ENCODE results near the gene TAF1D.
"Not testable (repeated sequence)": the region's sequence is repeated elsewhere in the genome, so short reads cannot be mapped to it uniquely, and the experiment has no call there.

Gene TAF1D

DNA sequence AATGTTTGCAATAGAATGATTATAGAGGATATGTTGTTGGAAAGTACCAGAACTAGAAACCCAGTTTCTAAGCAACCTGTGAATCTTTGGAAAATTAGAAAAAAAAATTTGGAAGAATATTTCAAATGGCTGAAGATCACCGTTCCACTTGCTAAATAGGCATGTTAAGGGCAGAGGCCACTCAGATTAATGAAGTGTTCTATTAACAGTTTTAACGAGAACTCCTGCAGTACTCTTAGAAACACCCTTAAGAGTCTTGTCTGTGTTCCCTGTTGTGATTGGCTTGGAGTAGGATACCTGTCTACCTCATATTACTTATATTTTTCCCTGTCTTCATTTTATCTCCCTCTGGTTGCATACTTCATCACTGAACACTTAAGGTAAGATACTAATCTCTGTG lies 4.8 kb upstream of the TAF1D start:
- DNase-seq = no peak

DNA sequence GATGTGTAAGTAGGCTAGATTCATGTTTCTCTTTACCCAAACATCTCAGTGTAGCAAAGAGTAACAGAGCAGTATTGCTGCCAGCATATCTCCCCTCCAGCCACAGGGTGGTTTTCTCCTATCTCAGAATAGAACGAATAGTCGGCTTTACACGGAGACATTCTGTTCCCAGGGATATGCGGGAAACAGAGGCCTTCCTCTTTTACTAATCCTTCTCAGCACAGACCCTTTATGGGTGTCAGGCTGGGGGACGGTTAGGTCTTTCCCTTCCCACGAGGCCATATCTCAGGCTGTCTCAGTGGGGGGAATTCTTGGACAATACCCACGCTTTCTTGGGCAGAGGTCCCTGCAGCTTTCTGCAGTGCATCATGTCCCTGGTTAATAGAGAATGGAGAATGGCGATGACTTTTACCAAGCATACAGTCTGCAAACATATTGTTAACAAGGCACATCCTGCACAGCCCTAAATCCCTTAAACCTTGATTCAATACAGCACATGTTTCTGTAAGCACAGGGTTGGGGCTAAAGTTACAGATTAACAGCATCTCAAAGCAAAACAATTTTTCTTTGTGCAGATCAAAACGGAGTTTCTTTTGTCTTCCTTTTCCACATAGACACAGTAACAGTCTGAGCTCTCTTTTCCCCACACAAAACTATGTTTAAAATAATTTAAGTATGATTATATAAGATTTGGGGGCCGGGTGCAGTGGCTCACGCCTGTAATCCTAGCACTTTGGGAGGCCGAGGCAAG lies 3.9 kb upstream of the TAF1D start:
- DNase-seq = not testable (repeated sequence)

DNA sequence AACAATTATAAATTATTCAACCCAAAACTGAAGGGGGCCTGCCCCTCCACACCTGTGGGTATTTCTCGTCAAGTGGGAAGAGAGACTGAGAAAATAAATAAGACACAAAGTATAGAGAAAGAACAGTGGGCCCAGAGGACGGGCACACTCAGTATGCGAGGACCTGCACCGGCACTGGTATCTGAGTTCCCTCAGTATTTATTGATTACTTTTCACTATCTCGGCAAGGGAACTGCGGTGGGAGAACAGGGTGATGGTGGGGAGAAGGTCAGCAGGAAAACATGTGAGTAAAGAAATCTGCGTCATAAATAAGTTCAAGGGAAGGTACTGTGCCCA lies 3.3 kb upstream of the TAF1D start:
- DNase-seq = no peak

DNA sequence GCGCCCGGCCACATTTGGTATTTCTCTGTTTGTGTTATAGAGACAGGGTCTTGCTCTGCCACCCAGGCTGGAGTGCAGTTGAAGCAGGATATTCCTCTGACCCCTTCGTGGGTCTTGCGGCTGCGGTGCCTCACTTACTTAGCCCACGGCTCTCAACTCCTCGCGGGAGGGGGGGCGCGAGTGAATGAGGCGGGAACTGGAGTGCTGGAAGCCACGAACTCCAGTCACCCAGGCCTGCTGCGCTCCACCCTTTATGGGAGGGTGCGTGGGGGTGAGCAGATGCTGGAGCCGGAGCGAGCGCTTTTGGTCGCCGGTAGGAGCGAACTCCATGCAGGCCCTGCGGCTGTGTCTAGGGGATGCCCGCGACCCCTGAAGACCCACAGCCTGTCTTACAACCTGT lies 2.0 kb upstream of the TAF1D start:
- no peak for DNase-seq

DNA sequence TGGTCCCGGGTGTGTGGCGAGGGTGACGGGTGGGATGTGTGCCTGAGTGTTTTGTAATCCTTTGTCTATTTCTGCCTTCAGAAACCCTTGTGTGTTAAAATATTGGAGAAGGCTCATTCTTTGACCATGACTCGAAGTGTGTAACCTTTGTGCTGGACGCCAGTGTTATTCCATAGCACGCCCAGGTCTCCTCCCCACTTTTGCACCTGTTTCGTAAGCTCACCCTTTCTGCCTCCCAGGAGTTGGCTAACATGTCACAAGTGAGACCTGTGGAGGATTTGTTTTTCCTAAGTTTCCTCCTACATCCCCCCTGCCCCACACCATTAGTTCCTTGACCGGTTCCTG lies 559 bp upstream of the TAF1D start:
- DNase-seq = no peak

DNA sequence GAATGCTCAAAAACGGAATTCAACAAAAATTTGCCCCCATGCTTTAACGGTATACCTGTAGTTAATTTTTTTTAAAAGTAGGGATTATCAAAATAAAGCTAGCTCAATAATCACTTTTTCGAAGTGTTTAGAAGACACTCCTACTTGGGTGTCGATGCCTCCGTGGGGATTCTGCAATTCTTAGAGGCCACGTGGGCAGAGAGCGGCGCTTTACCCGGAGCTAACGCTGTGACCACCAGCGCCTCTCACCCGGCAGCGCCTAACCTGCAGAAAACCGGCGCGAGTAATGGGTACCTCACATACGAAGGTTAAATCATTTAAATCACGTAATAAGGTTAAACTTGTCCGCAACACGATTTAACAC lies 583 bp downstream of the TAF1D start:
- DNase-seq = no peak

DNA sequence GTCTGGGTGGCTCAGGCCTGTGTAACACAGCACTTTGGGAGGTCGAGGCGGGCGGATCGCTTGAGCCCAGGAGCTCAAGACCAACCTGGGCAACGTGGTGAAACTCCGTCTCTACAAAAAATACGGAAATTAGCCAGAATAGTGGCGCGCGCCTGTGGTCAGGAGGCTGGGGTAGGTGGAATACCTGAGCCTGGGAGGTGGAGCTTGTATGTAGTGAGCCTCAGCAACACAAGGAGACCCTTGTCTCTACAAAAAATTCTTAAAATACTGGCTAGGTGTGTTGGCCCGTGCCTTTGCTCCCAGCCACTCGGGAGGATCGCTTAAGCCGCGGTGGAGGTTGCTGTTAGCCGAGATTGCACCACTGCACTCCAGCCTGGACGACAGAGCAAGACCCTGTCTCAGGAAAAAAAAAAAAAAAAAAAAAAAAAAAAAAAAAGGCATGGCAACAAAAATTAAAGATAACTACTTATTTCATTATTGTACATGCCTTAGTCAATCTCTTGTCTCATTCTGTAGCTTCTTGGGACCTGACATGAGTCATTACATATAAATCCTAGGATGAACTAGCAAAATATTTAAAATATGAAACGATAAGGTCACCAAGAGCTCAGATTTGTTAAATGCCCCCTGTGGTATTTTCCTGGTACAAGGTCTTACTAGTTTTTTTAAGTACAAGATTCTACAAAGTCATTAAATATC lies 1.1 kb downstream of the TAF1D start:
- DNase-seq = no peak

DNA sequence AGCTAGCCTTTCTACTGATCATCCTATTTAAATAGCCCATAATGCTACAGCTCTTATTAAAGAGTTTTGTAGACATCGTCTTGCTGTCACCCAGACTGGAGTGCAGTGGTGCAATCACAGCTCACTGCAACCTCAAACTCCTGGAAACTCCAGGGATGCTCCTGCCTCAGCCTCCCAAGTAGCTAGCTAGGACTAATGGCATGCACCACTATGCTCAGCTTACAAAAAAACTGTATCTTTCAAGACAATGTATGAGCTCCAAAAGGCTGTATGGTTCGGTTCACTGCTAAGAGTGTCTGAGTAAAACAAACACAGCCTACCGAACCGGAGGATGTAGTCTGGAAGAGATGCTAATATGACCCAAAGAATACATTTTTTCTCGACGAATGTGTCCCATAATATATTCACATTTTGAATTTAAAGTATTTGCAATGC lies 2.6 kb downstream of the TAF1D start:
- DNase-seq = no peak

DNA sequence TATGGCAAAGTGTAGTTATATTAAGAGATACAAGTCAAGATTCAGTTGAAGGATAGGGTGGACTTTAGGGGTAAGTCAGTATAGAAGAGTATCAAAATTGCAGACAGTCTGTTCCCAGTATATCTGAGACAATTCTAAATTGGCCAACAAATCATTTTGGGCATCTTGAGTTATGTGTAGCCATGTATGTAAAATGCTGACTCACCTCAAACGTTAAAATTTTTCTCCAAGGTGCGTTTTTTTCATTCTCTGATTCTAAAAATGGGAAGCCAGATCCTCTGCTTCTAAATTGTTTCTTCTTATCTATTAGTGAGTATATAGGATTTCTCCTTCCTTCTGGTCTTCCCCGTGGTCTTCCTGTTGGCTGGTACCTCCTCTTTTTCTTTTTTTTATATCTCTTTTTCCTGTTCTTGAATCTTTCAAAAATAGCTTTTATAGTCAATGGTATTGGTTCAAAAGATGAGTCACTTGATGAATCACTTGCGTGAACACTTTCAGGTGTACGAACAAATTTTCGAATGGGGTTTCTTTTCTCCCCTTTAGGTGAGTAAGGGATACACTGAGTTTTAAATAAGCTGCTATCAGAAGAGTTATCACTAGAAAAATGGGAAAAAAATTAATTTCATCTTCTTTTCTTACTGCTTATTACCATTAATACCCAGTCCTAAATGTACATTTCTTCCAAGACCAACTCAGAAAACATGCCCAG lies 3.2 kb downstream of the TAF1D start:
- no peak for DNase-seq

DNA sequence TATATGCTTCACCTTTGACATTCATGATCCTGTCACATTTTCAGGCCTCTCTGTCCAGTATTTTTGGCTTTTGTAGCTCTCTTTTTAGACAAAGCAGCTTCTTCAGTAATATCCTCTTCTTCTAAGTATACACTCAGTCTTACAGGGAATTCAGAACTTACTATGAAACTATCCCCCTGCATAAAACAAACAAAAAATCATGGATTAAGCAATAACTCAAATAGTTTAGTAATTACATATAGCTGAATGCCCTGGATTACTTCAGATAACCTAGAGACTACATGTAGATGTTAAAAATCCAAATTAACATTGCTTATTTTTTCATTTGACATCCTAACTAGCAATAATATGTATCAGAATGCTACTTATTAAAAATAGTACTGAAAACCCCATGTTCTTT lies 5.2 kb downstream of the TAF1D start:
- no peak for DNase-seq

DNA sequence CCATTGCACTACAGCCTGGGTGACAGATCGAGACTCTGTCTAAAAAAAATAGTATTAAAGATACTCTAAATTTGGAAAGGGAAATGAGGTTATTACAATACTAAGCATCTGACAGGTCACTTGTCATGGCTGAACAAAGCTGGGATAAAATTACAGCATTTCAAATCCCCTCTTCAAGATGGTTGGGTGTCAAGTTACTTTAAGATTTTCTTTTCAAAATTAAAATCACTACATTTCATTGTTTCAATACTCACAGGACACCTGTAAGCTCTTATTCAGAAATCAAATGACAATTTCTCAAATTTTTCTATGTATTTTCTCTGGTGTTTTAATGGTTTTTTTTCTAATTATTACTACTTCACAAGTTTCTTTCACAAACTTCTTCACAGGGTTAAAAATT lies 5.7 kb downstream of the TAF1D start:
- no peak for DNase-seq

DNA sequence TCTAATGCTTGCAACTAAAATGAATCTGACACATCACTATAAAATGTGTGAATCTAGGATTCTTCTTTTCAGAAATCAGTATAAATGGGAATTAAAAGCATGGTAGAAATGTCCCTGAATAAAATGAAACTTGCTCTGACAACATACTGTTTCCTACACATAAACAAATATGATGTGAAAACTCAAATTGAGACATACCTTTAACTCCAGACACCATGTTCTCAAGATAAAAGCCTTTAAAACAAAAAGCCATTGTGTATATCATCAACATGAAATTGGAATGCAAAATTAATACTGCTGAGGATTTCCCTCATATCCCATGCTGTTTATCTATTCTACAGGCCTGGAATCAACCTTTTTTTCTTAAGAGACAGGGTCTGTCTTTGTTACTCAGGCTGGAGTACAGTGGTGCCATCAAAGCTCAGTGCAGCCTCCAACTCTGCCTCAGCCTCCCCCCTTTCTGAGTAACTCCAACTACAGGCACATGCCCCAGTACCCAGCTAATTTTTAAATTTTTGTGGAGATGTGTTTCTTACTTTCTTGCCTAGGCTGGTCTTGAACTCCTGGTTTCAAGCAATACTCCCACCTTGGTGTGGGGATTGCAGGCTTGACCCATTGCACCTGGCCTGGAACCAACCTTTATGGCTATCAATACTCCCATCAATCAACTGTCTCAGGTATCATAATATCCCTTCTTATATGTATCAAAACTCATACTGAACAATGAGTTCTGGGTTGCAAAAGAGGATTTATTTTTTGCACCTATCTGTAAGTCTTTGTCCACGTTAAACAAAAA lies 6.7 kb downstream of the TAF1D start:
- DNase-seq = no peak

DNA sequence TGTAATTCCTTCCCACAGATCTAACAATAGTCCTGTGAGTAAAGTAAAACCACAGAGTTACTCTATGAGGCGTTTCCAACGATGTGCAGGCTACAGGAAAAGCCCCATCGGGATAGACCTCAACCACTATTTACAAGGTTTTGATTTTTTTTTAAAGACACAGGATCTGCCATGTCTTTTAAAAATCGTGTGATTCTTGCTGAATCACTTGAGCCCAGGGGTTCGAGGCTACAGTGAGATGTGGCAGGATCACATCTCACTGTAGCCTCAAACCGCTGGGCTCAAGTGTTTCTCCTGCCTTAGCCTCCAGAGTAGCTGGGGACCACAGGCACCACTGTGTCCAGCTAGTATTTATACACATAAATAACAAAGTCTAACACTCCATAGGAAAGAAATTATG lies 7.8 kb downstream of the TAF1D start:
- no peak for DNase-seq

DNA sequence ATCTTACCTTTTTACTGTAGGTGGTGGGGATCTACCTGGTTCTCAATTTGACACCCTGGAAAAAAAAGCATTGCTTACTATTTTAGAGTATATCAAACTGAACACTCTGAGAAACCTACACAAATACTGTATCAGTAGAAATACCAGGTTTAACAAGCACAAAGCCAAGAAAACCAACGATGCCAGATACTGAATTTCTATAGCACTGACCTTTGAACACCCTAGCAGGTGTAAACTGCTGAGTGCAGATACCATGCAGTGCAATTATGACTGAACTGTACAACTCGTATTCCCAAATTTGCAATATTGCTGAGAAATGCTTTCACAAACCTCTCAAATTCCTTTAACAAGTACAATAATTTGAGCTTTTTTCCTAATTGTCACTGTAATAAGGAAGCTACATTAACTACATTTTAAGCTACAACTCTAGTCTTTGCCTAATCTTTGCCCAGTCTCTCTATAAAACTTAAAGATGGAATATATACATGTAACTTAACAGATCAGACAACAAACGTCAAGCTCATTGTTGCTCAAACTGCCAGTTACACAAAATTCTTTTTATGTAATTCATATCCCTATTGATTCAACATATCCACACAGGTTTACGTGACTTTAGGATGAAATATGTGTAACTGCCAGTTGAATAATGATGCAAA lies 8.9 kb downstream of the TAF1D start:
- DNase-seq = no peak

DNA sequence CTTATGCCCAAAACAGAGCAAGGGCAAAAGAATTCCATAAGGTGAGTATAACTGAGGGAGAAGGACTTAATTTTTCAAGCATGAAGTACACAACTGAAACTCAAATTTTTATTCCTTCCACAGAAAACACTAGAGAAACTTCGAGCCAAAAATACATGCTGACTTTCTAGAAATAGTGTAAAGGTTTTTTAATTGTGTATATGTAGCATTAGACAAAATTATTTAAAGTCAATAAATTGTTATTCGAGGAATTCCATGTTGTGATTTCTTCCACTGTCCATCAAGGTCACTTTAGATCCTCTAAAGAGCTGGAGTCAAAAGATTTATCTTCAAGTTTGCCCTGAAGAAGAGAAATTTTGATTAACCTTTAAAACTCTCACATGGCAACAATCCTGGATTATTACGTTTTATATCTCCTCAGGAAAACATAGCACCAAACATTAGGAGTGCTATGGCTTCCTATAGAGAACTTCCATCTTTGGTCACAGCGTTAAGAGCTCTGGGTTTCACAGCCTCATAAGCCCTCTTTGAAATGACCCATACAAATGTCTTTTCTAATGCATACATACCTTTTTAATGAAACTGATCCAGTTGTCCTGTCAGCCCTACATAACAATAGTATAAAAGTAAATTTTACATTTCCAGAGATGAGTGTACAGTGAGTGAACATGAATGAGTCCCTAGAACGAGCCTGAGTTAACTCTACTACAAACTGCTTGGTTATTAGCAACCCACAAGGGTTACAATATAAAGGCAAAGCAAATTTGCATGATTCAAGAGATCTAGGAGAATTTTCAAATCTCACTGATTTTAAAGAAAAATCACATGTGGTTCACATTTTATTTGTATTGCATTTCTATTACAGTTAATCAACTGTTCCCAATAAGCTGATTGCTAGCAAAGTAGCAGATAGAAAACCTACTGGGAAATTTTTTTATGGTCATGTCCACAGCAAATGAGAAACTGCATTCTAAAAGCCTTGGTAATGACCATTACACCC lies 10.9 kb downstream of the TAF1D start:
- DNase-seq = no peak

DNA sequence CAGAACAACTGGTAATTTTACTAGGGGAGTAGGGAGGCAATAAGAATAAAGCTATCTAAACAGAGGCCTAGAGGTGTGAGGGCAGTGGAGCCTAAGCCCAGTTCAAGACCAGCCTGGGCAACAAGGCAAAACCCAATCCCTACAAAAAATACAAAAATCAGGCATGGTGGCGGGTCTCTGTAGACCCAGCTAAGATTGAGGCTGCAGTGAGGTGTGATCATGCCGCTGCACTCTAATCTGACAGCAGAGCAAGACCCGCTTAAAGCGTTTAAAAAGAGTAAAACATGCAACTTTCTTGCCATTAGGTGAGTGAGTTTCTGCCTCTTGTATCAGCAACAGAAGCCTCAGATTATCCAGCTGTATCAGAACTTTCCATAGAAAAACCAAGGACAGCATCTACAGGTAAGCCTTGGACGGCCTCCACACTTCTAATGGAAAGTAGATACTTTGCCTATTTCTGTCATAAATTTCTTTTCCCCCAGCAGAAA lies 12.1 kb downstream of the TAF1D start:
- DNase-seq = no peak

DNA sequence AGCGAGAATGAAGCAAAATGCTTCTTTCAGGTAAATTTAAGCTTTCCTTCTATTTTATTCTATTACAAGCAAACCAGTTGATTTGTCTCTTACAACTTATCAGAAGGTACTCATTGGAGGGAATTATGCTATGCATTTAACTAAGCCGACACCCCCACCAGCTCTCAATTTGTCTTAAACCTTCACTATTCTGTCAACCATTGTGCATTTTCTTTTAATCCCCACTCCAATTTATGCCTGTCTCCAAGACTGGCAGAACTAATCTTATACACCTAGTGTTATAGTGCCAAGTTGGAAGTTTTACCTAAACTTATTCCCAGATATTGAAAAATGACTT lies 12.5 kb downstream of the TAF1D start:
- DNase-seq = no peak

DNA sequence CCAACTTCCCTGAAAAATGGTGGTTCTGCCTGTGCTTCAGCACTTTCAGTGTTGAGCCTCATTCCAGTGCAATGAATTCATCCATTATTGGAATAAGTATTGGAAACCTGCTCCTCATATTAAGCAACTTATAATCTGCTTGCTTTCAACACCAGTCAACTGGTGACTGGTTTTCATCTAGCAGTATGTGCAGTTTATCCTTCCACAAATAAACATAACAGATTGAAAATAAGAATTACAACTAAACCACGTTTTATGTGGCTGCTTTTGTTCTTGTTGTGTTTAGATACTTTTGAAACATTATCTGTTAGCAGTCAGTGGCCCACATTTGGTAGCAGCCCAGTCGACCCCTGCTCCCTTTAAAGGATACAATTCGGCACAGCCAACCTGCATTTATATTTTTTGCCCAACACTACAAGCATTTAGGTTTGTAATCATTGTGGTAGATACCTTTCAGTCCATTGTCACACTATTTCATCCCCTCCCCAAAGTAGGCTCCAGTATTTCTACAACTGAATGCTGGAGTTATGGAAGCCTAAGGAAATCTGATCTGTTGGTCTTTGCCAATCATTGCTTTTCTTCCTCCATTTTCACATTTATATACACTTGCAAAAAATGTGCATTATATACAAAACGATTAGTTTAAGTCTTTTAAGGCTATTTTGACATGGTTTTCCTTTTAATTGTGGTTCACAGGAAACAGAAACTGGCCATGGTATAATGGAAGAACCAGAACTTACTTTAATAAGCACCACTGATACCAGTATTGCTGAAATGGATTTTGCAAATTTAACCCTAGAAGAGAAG lies 13.1 kb downstream of the TAF1D start:
- DNase-seq = no peak

DNA sequence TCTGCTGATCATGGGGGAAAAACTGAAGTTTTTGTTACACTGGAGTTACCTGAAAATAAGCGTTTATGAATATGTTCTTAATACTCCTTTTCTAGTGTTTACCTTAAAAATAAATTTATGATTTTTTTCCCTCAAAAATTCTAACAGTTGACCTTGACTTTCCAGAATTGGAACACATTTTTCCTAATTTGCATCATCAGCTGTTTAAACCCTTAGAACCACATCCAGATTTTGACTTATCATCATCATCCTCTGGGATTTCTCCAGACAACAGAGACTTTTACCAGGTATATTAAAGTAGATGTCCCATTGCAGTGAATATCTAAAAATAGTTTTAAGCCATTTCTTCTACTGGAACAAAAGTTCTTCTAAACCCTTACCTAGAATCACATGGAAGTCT lies 17.2 kb downstream of the TAF1D start:
- no peak for DNase-seq

DNA sequence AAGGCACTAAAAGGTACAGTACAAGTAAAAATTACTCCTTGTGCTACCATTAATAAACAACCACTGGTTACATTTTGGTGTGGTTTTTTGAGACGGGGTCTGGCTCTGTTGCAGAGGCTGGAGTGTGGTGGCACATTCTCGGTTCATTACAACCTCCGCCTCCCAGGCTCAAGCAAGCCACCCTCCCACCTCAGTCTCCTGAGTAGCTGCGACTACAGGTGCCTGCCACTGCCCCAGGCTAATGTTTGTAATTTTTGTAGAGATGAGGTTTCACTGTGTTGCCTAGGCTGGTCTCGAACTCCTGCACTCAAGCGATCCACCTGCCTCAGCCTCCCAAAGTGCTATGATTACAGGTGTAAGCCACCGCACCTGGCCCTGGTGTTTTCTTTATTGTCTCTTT lies 20.8 kb downstream of the TAF1D start:
- no peak for DNase-seq

DNA sequence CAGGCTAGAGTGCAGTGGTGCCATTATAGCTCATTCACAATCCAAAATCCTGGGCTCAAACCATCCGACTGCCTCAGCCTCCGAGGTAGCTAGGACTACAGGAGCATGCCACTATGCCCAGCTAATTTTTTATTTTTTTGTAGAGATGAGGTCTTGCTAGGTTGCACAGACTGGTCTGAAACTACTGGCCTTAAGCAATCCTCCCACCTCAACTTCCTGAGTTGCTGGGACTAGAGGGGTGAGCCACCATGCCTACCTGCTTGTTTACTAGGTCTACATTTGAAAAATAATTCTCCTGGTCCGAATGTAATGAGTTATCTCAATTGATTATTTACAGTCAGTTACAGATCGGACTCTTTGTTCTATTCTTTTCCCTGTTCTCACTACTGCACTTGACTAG lies 22.0 kb downstream of the TAF1D start:
- no peak for DNase-seq
